GM12878 (cell line): ENCODE data around the gene TARS3. TPM values are rescaled to one million over a fixed set of nuclear protein-coding genes. Genes with fewer than 3 reads are reported as not detected.

Experiments used
- ATAC-seq: fragments of 200-7000 bp; cut with Tn5 transposase; 3 replicates; pipeline ENCODE4 v1.9.1; 2020; ENCODE audit warnings: mild to moderate bottlenecking, moderate library complexity
- BruUV-seq: library from RNA; stranded (reverse); fragments of 400-500 nt; replicated peaks from 2 replicates; lab custom pipeline; 2021; lab: Mats Ljungman, UMichigan
- CTCF ChIA-PET: fragments of 300-600 bp; sonication (Branson Sonifier 250); formaldehyde crosslinking; extraction: SDS; loops from one replicate; lab custom pipeline; 2021; ENCODE audit warnings: inconsistent platforms; lab: Yijun Ruan, JAX
- POLR2A ChIA-PET: fragments of 350-600 bp; formaldehyde crosslinking; extraction: SDS; loops from one replicate; lab custom pipeline; 2021; ENCODE audit warnings: inconsistent platforms; lab: Charles Lee
- RAD21 ChIA-PET: fragments of 300-600 bp; sonication (Branson Sonifier 250); formaldehyde crosslinking; loops from one replicate; lab custom pipeline; 2023; ENCODE audit warnings: antibody characterized with exemption; ENCODE audit not compliant: unreplicated experiment; lab: Charles Lee
- SMC1A ChIA-PET: fragments of 300-600 bp; sonication (Branson Sonifier 250); formaldehyde crosslinking; loops from one replicate; lab custom pipeline; 2023; ENCODE audit not compliant: unreplicated experiment, uncharacterized antibody; lab: Charles Lee
- DNase-seq: peaks from one replicate; pipeline ENCODE4 v3.0.0-alpha.2; 2011; ENCODE audit warnings: low read depth, low spot score
- FAIRE-seq: peaks from 3 replicates; lab custom pipeline; 2011; peaks lifted over from hg19 to GRCh38; lab: Jason Lieb, UNC
- H2AFZ ChIP-seq: 2 replicates; pipeline ENCODE4 v1.6.0; 2011; ENCODE audit warnings: low read depth, low read length, control low read depth; ENCODE audit not compliant: control insufficient read depth
- H3K27ac ChIP-seq: 2 replicates; pipeline ENCODE4 v1.5.1; 2011; ENCODE audit warnings: control low read depth; ENCODE audit not compliant: control insufficient read depth, insufficient read depth
- H3K27me3 ChIP-seq, 2 experiments: replicated peaks in 1 of 2; 2 replicates each; pipeline versions ENCODE4 v1.6.0 to v1.6.1; 2011; ENCODE audit warnings: low read length in 1 of 2; ENCODE audit not compliant: control insufficient read depth in 2 of 2, insufficient read depth in 2 of 2
- H3K36me3 ChIP-seq, 2 experiments: 2 replicates each; pipeline ENCODE4 v1.5.1; 2011; ENCODE audit warnings: low read length in 1 of 2; ENCODE audit not compliant: control insufficient read depth in 2 of 2, insufficient read depth in 2 of 2
- H3K4me1 ChIP-seq: 2 replicates; pipeline ENCODE4 v1.6.1; 2011; ENCODE audit warnings: mild to moderate bottlenecking, low read length, moderate library complexity, mixed read lengths; ENCODE audit not compliant: control insufficient read depth, insufficient read depth
- H3K4me2 ChIP-seq: 2 replicates; pipeline ENCODE4 v1.6.0; 2011; ENCODE audit warnings: control low read depth; ENCODE audit not compliant: control insufficient read depth, insufficient read depth
- H3K4me3 ChIP-seq: fragments of 200-600 bp; sonication (generic); 2 replicates; pipeline ENCODE4 v1.5.1; 2016
- H3K79me2 ChIP-seq: 2 replicates; pipeline ENCODE4 v1.6.0; 2011; ENCODE audit warnings: low read length; ENCODE audit not compliant: control insufficient read depth, insufficient read depth
- H3K9ac ChIP-seq: 2 replicates; pipeline ENCODE4 v1.8.0; 2011; ENCODE audit warnings: low read length, control low read depth, mixed read lengths; ENCODE audit not compliant: control insufficient read depth, insufficient read depth
- H3K9me3 ChIP-seq: replicated peaks from 3 replicates; pipeline ENCODE4 v1.5.1; 2011; ENCODE audit warnings: mild to moderate bottlenecking, low read length; ENCODE audit not compliant: control insufficient read depth, insufficient read depth
- H4K20me1 ChIP-seq: 2 replicates; pipeline ENCODE4 v1.6.0; 2011; ENCODE audit not compliant: control insufficient read depth, insufficient read depth
- CEBPB ChIP-seq, 2 experiments: fragments of 150-350 bp in 1 of 2; IDR thresholded peaks; 2 replicates each; pipeline ENCODE4 v1.6.1; 2012 to 2014; ENCODE audit warnings: low read depth in 2 of 2, low read length in 2 of 2, borderline replicate concordance in 1 of 2, inconsistent platforms in 1 of 2
- CREM ChIP-seq: IDR thresholded peaks from 2 replicates; pipeline ENCODE4 v1.6.1; 2014; ENCODE audit warnings: antibody characterized with exemption, low read depth
- FOXK2 ChIP-seq: fragments of 450-650 bp; IDR thresholded peaks from 2 replicates; pipeline ENCODE4 v1.6.1; 2017; ENCODE audit warnings: mild to moderate bottlenecking, moderate library complexity
- IKZF2 ChIP-seq, 2 experiments: fragments of 450-650 bp; IDR thresholded peaks; 2 replicates each; pipeline ENCODE4 v1.6.1; 2017; ENCODE audit warnings: mild to moderate bottlenecking in 2 of 2, moderate library complexity in 2 of 2
- MEF2A ChIP-seq: IDR thresholded peaks from 2 replicates; pipeline ENCODE4 v1.6.1; 2011; ENCODE audit warnings: low read depth, mild to moderate bottlenecking, low read length, moderate library complexity; ENCODE audit not compliant: insufficient read depth
- MEF2B ChIP-seq: fragments of 450-650 bp; IDR thresholded peaks from 2 replicates; pipeline ENCODE4 v1.6.1; 2018; ENCODE audit warnings: mild to moderate bottlenecking, moderate library complexity; ENCODE audit not compliant: partially characterized antibody, poor library complexity, severe bottlenecking
- POU2F2 ChIP-seq: IDR thresholded peaks from 3 replicates; pipeline ENCODE4 v1.6.1; 2011; ENCODE audit warnings: low read depth, mild to moderate bottlenecking, low read length, borderline replicate concordance
- RUNX3 ChIP-seq: IDR thresholded peaks from 2 replicates; pipeline ENCODE4 v1.6.1; 2012; ENCODE audit warnings: low read length, inconsistent platforms
- TCF12 ChIP-seq: IDR thresholded peaks from 2 replicates; pipeline ENCODE4 v1.6.1; 2011; ENCODE audit warnings: low read depth, mild to moderate bottlenecking, low read length
- WGBS: methylation state at CpG from one replicate; pipeline ENCODE4 v1.1.6; 2016; ENCODE audit warnings: low lambda C conversion rate; ENCODE audit not compliant: insufficient replicate concordance, insufficient coverage; ENCODE audit errors: missing lambda C conversion rate; 5-methylcytosine and 5-hydroxymethylcytosine counted together
- in situ Hi-C: fragments of 300-500 bp; cut with MboI; formaldehyde crosslinking; loops from 9 replicates; pipeline ENCODE4 v1.14.3; 2018; ENCODE audit warnings: mixed read lengths
- intact Hi-C: fragments of 100-400 bp; cut with micrococcal nuclease; formaldehyde crosslinking; loops from one replicate; pipeline ENCODE4 v1.14.2; 2022; ENCODE audit not compliant: unreplicated experiment
- polyA plus RNA-seq, 11 experiments: library from polyadenylated mRNA; depleted of rRNA in 4 of 11; unstranded in 6 of 11; stranded (reverse) in 5 of 11; fragments of >200 nt; fragmentation: Nextera tagmentation in 4 of 11; fragmentation: Illumina TruSeq in 1 of 11; extraction: Ambion mirVana in 4 of 11; extraction: Trizol in 1 of 11; gene quantifications; 1 replicate in 1 of 11; 2 replicates in 10 of 11; pipeline versions ENCODE4 v1.2.1 to v1.2.3, GENCODE V29; 2011 to 2016; ENCODE audit warnings: inconsistent platforms in 2 of 11, missing spikeins in 2 of 11, low read depth in 1 of 11
- total RNA-seq, 4 experiments: library from RNA; depleted of rRNA in 3 of 4; stranded (reverse); fragments of >200 nt in 3 of 4; fragmentation: Illumina TruSeq in 1 of 4; extraction: Trizol in 1 of 4; gene quantifications; 2 replicates each; pipeline versions ENCODE4 v1.2.1 to v1.2.3, GENCODE V29; 2013 to 2021
- TF ChIP-seq, protein P1 (sequence below): fragments of 450-650 bp; formaldehyde crosslinking; IDR thresholded peaks from 2 replicates; pipeline ENCODE4 v1.4.0; 2020; ENCODE audit warnings: mild to moderate bottlenecking, moderate library complexity
- TF ChIP-seq, protein P2 (sequence below): IDR thresholded peaks from 2 replicates; pipeline ENCODE4 v1.6.1; 2012; ENCODE audit warnings: low read length, inconsistent platforms
- TF ChIP-seq, protein P3 (sequence below): IDR thresholded peaks from 2 replicates; pipeline ENCODE4 v1.6.1; 2011; ENCODE audit warnings: low read depth, mild to moderate bottlenecking, low read length, moderate library complexity, borderline replicate concordance; ENCODE audit errors: extremely low read depth

TARS3 gene
- total and polyA plus RNA-seq, 10 of the 15 experiments (the other 5 are each of a cell fraction or from before 2014, with no cell fraction given): 1.4 to 7.8 (median 5.3) TPM

DNA sequence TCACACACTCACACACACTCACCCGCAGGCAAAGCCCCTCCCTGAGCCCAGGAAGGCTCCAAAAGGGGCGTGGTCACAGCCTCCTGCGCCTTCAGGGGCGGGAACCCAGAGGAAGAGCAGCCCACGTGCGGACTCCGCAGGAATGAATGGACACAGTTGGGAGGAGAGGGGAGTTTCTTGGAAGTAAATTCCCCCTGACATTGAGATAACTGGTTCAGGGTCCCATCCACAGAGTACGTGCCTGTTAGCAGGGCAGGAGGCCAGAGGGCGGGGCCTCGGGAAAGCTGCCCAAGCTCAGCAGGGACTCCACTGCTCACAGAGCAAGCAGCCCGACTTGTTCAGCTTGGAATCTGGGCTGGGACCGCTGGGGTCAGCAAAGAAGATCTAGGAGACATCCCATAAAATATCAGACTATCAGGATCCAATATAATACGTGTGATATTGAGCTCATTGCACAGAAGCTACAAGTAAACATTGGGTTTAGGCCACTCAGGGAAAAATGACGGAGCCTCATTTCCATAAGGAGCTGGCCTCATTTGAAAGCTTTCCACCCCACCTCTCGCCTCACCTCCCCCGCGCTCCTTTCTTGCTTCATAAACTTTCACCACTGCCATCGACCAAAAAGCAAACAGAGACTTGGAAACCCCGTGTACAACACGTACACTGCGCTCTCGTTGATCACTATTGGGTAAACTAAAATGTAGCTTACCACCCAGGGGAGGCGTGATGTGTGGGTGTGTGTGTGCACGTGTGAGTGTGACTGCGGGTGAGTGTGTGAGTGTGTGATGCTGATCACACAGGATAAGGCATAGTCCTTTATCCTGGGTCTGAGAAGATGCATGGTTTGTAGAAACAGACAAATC, 108.1 kb downstream of the TARS3 start (continued):
- TF ChIP-seq, protein P1, sequence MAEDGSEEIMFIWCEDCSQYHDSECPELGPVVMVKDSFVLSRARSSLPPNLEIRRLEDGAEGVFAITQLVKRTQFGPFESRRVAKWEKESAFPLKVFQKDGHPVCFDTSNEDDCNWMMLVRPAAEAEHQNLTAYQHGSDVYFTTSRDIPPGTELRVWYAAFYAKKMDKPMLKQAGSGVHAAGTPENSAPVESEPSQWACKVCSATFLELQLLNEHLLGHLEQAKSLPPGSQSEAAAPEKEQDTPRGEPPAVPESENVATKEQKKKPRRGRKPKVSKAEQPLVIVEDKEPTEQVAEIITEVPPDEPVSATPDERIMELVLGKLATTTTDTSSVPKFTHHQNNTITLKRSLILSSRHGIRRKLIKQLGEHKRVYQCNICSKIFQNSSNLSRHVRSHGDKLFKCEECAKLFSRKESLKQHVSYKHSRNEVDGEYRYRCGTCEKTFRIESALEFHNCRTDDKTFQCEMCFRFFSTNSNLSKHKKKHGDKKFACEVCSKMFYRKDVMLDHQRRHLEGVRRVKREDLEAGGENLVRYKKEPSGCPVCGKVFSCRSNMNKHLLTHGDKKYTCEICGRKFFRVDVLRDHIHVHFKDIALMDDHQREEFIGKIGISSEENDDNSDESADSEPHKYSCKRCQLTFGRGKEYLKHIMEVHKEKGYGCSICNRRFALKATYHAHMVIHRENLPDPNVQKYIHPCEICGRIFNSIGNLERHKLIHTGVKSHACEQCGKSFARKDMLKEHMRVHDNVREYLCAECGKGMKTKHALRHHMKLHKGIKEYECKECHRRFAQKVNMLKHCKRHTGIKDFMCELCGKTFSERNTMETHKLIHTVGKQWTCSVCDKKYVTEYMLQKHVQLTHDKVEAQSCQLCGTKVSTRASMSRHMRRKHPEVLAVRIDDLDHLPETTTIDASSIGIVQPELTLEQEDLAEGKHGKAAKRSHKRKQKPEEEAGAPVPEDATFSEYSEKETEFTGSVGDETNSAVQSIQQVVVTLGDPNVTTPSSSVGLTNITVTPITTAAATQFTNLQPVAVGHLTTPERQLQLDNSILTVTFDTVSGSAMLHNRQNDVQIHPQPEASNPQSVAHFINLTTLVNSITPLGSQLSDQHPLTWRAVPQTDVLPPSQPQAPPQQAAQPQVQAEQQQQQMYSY: no peak
- TF ChIP-seq, all 136 proteins: peak for 0

DNA sequence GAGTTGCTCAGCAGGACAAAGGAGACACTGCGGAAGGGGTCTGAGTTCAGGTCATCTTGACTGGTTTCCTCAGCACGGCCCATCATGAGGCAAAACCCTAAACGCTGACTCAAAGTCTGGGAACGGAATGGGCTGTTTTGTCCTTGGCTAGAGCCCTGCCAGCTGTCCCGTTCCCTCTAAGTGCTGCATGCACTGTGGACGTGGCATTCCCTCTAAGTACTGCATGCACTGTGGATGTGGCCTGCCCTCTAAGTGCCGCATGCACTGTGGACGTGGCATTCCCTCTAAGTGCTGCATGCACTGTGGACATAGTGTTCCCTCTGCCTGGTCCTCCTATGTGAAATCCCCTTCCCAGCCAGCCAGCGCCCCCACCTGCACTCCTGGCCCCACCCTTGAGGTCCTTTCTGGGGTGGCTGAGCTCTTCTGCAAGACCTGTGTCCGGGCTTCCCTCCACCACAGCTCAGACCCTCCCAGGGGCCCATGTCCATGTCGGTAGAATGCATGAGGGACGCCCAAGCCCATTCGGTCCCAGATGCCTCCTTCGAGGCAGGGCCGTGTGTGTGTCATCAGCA, 108.8 kb downstream of the TARS3 start:
- CTCF ChIA-PET: interaction anchor here (1.5 kb wide), 1 partner anchor 25 kb away, joined by 3 read pairs; no protein-coding TSS in a partner anchor

More for the DNA sequence above, 108.8 kb downstream of the TARS3 start:
- no peaks in the 10 kb centered on the region for H3K27me3 ChIP-seq
- H3K27ac ChIP-seq: no peak overlapping the region
- H4K20me1 ChIP-seq: no peaks in the 10 kb centered on the region
- H2AFZ ChIP-seq: no peak overlapping the region
- intact Hi-C loops: no loop called here
- in situ Hi-C loops: no loop called here
- no peak for TF ChIP-seq FOXK2
- TF ChIP-seq CEBPB (IDR thresholded peaks at IDR 0.05; ENCODE audit: borderline replicate concordance in 1 of 2, low read depth in 2 of 2, low read length in 2 of 2): no peak
- TF ChIP-seq MEF2A: no peak
- TF ChIP-seq MEF2B: no peak
- TF ChIP-seq CREM: no peak
- TF ChIP-seq RUNX3: no peak
- no peak for TF ChIP-seq POU2F2
- TF ChIP-seq, protein P2, sequence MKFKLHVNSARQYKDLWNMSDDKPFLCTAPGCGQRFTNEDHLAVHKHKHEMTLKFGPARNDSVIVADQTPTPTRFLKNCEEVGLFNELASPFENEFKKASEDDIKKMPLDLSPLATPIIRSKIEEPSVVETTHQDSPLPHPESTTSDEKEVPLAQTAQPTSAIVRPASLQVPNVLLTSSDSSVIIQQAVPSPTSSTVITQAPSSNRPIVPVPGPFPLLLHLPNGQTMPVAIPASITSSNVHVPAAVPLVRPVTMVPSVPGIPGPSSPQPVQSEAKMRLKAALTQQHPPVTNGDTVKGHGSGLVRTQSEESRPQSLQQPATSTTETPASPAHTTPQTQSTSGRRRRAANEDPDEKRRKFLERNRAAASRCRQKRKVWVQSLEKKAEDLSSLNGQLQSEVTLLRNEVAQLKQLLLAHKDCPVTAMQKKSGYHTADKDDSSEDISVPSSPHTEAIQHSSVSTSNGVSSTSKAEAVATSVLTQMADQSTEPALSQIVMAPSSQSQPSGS: no peak
- no peak for TF ChIP-seq TCF12
- TF ChIP-seq, protein P3, sequence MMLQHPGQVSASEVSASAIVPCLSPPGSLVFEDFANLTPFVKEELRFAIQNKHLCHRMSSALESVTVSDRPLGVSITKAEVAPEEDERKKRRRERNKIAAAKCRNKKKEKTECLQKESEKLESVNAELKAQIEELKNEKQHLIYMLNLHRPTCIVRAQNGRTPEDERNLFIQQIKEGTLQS: no peak
- no peak for TF ChIP-seq IKZF2 (IDR thresholded peaks at IDR 0.05)
- TF ChIP-seq, all 136 proteins: peak for 0
- Histone ChIP-seq H3K4me2 (no peak overlapping the region), H3K9me3 (no peaks in the 10 kb centered on the region), H3K4me3 (no peak overlapping the region), H3K9ac (no peak overlapping the region), H3K4me1 (peaks cover 9% of the 10 kb centered on the region; the same call in 1 of the 2 replicates), H3K79me2 (no peaks in the 10 kb centered on the region), H3K36me3 (peaks cover 0 to 2% of the 10 kb centered on the region in 2 experiments; a peak in 1 of 4 replicates)
- no peak for FAIRE-seq
- DNase-seq: no peak
- no peak for ATAC-seq
- POLR2A ChIA-PET: no interaction called here
- 61% methylated on average over 15 of the region's 15 CpGs for WGBS
- RAD21 ChIA-PET: no interaction called here
- SMC1A ChIA-PET: no interaction called here
- BruUV-seq: no TSS peak
